Heart left ventricle (tissue), 16 donors: Measurements from ENCODE around the gene MTUS2. TPM values are rescaled to one million over a fixed set of nuclear protein-coding genes. Genes with fewer than 3 reads are reported as not detected.

Experiments used
- ATAC-seq, 4 donors: fragments of 200-7000 bp; cut with Tn5 transposase; one replicate each; pipeline ENCODE4 v1.9.1; 2020 to 2022; ENCODE audit warnings: moderate library complexity in 4 of 4, mild to moderate bottlenecking in 3 of 4, moderate number of reproducible peaks in 1 of 4
- DNase-seq, 5 donors: peaks; one replicate each; pipeline ENCODE4 v3.0.0-alpha.2; 2020
- H3K27ac ChIP-seq, 12 donors: fragments of 200-600 bp; sonication (generic) in 4 of 12; one replicate each; pipeline versions ENCODE4 v1.5.0 to v1.8.0; 2016 to 2022; ENCODE audit warnings: mild to moderate bottlenecking in 2 of 12
- H3K27me3 ChIP-seq, 9 donors: fragments of 200-600 bp; sonication (generic) in 2 of 9; one replicate each; pipeline versions ENCODE4 v1.5.1 to v1.8.0; 2016 to 2022; ENCODE audit warnings: mild to moderate bottlenecking in 3 of 9
- H3K36me3 ChIP-seq, 9 donors: fragments of 200-600 bp; sonication (generic) in 2 of 9; one replicate each; pipeline versions ENCODE4 v1.5.0 to v1.8.0; 2018 to 2022; ENCODE audit warnings: mild to moderate bottlenecking in 2 of 9
- H3K4me1 ChIP-seq, 12 donors: fragments of 200-600 bp; sonication (generic) in 4 of 12; one replicate each; pipeline versions ENCODE4 v1.5.0 to v1.8.0; 2016 to 2022; ENCODE audit warnings: mild to moderate bottlenecking in 3 of 12
- H3K4me3 ChIP-seq, 12 donors: fragments of 200-600 bp; sonication (generic) in 4 of 12; one replicate each; pipeline versions ENCODE4 v1.5.0 to v1.8.0; 2017 to 2022; ENCODE audit warnings: mild to moderate bottlenecking in 9 of 12, moderate library complexity in 4 of 12
- H3K9me3 ChIP-seq, 12 donors: fragments of 200-600 bp; sonication (generic) in 4 of 12; one replicate each; pipeline versions ENCODE4 v1.5.0 to v1.8.0; 2016 to 2022; ENCODE audit warnings: mild to moderate bottlenecking in 1 of 12
- CTCF ChIP-seq, 12 donors: fragments of 200-600 bp; sonication (generic) in 4 of 12; IDR thresholded peaks; one replicate each; pipeline versions ENCODE4 v1.5.0 to v1.8.0; 2018 to 2022; ENCODE audit warnings: antibody characterized with exemption in 12 of 12, mild to moderate bottlenecking in 5 of 12
- POLR2A ChIP-seq, 2 donors: fragments of 450-650 bp; IDR thresholded peaks; one replicate each; pipeline ENCODE4 v1.6.1; 2017; ENCODE audit warnings: antibody characterized with exemption in 2 of 2, mild to moderate bottlenecking in 2 of 2, moderate library complexity in 2 of 2
- whole genome bisulfite sequencing, 4 donors: extraction: QIAGEN DNeasy Blood & Tissue Kit in 2 of 4; methylation state at CpG; one replicate each; pipeline versions ENCODE4 v1.1.5 to v1.1.7; 2013 to 2018; 5-methylcytosine and 5-hydroxymethylcytosine counted together
- intact Hi-C, 10 donors: fragments of 100-400 bp; cut with DNase I; formaldehyde crosslinking; loops; one replicate each; pipeline versions ENCODE4 v1.11.1 to v1.14.2; 2022
- polyA plus RNA-seq, 2 donors: library from polyadenylated mRNA; stranded (reverse); fragments of 200-250 nt; gene quantifications; one replicate each; pipeline ENCODE4 v1.2.3, GENCODE V29; 2013
- total RNA-seq, 9 donors: library from RNA; depleted of rRNA in 2 of 9; stranded (reverse); fragments of >200 nt in 2 of 9; fragmentation: NEBNext Ultra II Directional in 3 of 9; extraction: Animal tissue kit (Norgen Biotek cat#: 25700) in 3 of 9; gene quantifications; one replicate each; pipeline versions ENCODE4 v1.1.0 to v1.2.4, GENCODE V29; 2016 to 2023
- donor health status: ischemic (EF 13 %, LVEDD 7.1; RV severe dilation, severe dysfunction).
- donor health status: healthy with polysubstance abuse.
- donor health status: DM: no; HTN: yes; CAD: no.
- donor health status: DM: no; HTN: no; CAD: no.
- donor health status: ischemic (EF 25% LVEDD 6.9; RV normal size, moderate dysfunction).
- donor health status: ischemic (EF 25% LVEDD 5.7; RV mildly dilated, moderate dysfunction).
- donor health status: healthy.
- donor health status: DM: yes; HTN: yes; CAD: no.
- donor health status: ischemic (EF 35%, LVEDD 5.7; RV mildly dilated, moderate dysfunction).
- donor health status: nonischemic (EF 11% LVEDD 7.7; RV severe dilation, severe dysfunction).
- donor health status: DM: yes; HTN: yes; CAD: no.
- donor health status: PGD.
- donor health status: ischemic (EF 29% LVEDD 5.4; RV normal size, mild dysfunction).
- donor health status: nonischemic (EF 23%, LVEDD 6.1; RV moderate dilation, normal function).

MTUS2 gene
- total and polyA plus RNA-seq, 11 donors: 28.7 to 174 (median 67.9) TPM

DNA sequence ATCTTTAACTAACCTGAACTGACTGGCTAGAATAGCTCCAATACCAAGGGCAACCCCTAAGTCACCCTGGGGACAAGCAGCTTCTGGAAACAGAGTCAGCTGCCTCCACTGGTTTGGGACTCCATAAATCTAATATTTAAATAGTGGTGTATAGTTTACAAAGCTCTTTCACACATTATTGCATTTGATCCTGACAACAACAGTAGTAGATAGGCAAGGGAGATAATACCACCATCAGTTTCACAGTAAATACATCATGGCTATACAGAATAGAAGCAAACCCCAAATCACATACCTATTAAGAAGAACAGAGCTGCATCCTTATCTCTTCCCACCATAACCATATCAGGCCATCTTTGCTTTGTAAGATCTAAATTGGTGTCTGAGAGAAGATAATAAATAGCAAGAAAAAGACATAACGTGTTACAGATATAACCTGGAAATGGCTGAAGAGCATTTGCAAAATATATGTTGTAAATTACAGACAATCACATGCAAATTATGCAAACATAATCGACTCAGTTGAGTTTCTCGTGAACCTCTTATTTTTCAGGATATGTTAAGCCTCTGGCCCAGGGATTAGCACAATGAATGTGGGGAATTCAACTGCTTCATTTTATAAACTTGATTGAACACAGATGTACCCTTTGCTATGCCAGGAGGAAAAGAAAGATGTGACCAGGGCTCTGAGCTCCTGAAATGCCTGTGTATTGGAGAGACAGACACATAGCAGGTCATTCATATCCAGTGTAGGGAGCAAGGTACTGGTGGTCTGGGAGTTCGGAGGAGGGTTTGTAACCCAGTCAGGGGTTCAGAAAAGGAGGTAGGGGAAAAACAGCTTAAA lies 632.9 kb downstream of the MTUS2 start:
- DNase-seq: no peak
- peak in 1 of 4 donors; percentile 11 for ATAC-seq

GRCh38 chr13:29453617-29454011 lies 633.5 kb downstream of the MTUS2 start:
- peaks cover 0 to 37% (median 6%) of the 10 kb centered on the region in 12 donors for H3K4me1 ChIP-seq
- H3K27me3 ChIP-seq: no peaks in the 10 kb centered on the region
- TF ChIP-seq POLR2A (IDR thresholded peaks at IDR 0.05): no peak
- no peak for TF ChIP-seq CTCF (IDR thresholded peaks at IDR 0.05)
- ATAC-seq (peak in 1 of 4 donors; percentile 26), DNase-seq (no peak)
- intact Hi-C loops: no loop called here
- 27 to 54% (median 39%) methylated on average over 1 of the region's 1 CpG for WGBS, 4 donors
- H3K27ac ChIP-seq: peak overlapping the region in 2 of 12 donors; percentile 4 to 24
- no peaks in the 10 kb centered on the region for H3K9me3 ChIP-seq
- H3K4me3 ChIP-seq: no peak overlapping the region
- no peaks in the 10 kb centered on the region for H3K36me3 ChIP-seq

More for the DNA sequence above, 632.9 kb downstream of the MTUS2 start:
- Histone ChIP-seq H3K9me3 (no peaks in the 10 kb centered on the region), H3K27ac (peak overlapping the region in 2 of 12 donors; percentile 4 to 24), H3K4me1 (peaks cover 0 to 37% (median 6%) of the 10 kb centered on the region in 12 donors), H3K4me3 (no peak overlapping the region), H3K27me3 (no peaks in the 10 kb centered on the region), H3K36me3 (no peaks in the 10 kb centered on the region)
- TF ChIP-seq CTCF (IDR thresholded peaks at IDR 0.05): no peak
- TF ChIP-seq POLR2A (IDR thresholded peaks at IDR 0.05): no peak
- WGBS, 4 donors: 44 to 61% (median 55%) methylated on average over 4 of the region's 4 CpGs
- intact Hi-C loops: no loop called here

- Histone ChIP-seq H3K4me1 (peaks cover 0 to 34% (median 6%) of the 10 kb centered on the region in 12 donors), H3K36me3 (no peaks in the 10 kb centered on the region), H3K4me3 (no peak overlapping the region), H3K27ac (peak overlapping the region in 6 of 12 donors; percentile 15 to 62 (median 34)), H3K9me3 (no peaks in the 10 kb centered on the region), H3K27me3 (no peaks in the 10 kb centered on the region)
- 66 to 75% (median 74%) methylated on average over 6 of the region's 6 CpGs for WGBS, 4 donors
- ATAC-seq (peak in 3 of 4 donors; percentile 49 to 64 (median 52)), DNase-seq (no peak)
- intact Hi-C loops: no loop called here
- TF ChIP-seq POLR2A (IDR thresholded peaks at IDR 0.05) (no peak), CTCF (IDR thresholded peaks at IDR 0.05) (peak in 9 of 12 donors; percentile 10 to 33 (median 22))
Observed at GRCh38 chr13:29454931-29455481, 634.9 kb downstream of the MTUS2 start.

DNA sequence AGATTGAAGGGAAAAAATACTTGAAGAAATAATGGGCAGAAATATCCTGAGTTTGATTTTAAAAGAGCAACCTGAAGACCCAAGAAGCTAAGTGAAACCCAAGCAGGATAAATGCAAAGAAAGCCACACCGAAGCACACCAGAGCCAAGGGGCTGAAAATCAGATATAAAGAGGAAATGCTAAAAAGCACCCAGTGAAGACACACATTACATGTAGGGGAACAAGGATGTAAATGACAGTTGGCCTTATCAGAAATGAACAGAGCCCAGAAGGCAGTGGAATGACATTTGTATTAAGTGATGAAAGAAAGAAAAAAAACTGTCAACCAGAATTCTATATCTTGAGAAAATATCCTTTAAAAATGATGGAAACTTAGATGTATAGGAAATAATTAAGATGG lies 636.3 kb downstream of the MTUS2 start:
- TF ChIP-seq CTCF (IDR thresholded peaks at IDR 0.05): no peak
- no peak for TF ChIP-seq POLR2A (IDR thresholded peaks at IDR 0.05)
- Histone ChIP-seq H3K27me3 (no peaks in the 10 kb centered on the region), H3K9me3 (no peaks in the 10 kb centered on the region), H3K36me3 (no peaks in the 10 kb centered on the region), H3K4me3 (peak overlapping the region in 1 of 12 donors; percentile 25), H3K27ac (peak overlapping the region in 5 of 12 donors; percentile 8 to 62 (median 26)), H3K4me1 (peaks cover 0 to 31% (median 6%) of the 10 kb centered on the region in 12 donors)
- intact Hi-C loops: no loop called here
- no peak for DNase-seq
- WGBS, 4 donors: 40 to 81% (median 58%) methylated on average over 1 of the region's 1 CpG
- ATAC-seq: no peak
